Esophagus squamous epithelium (tissue), 4 donors: Measurements from ENCODE around the gene CACNA1D.

Experiments
- CTCF ChIP-seq, 6 experiments: fragments of 450-650 bp in 4 of 6; fragments of 200-600 bp in 2 of 6; sonication (generic) in 2 of 6; IDR thresholded peaks; one replicate each; pipeline ENCODE4 v1.5.1; 2016 to 2019; ENCODE audit warnings: antibody characterized with exemption in 6 of 6, mild to moderate bottlenecking in 4 of 6, moderate library complexity in 4 of 6
- POLR2A ChIP-seq, 4 donors: fragments of 450-650 bp; IDR thresholded peaks; one replicate each; pipeline ENCODE4 v1.6.1; 2017; ENCODE audit warnings: antibody characterized with exemption in 4 of 4, mild to moderate bottlenecking in 4 of 4, moderate library complexity in 3 of 4

GRCh38 chr3:53812434-53812833, 318.0 kb downstream of the CACNA1D start:
- TF ChIP-seq CTCF (IDR thresholded peaks at IDR 0.05) (no peak), POLR2A (IDR thresholded peaks at IDR 0.05) (no peak)
